HUES48 (cell line): Measurements from ENCODE around the gene AUTS2.

ENCODE experiments used
- H3K27ac ChIP-seq: one replicate; pipeline ENCODE4 v1.7.0; 2013; ENCODE audit warnings: low read depth, low read length, inconsistent platforms
- H3K27me3 ChIP-seq: 2 replicates; pipeline ENCODE4 v1.6.1; 2013; ENCODE audit warnings: mild to moderate bottlenecking, low read length; ENCODE audit not compliant: control insufficient read depth, insufficient read depth
- H3K36me3 ChIP-seq: 2 replicates; pipeline ENCODE4 v1.6.1; 2013; ENCODE audit warnings: low read length; ENCODE audit not compliant: control insufficient read depth, insufficient read depth
- H3K4me1 ChIP-seq: 2 replicates; pipeline ENCODE4 v1.6.1; 2013; ENCODE audit warnings: mild to moderate bottlenecking, low read length; ENCODE audit not compliant: control insufficient read depth, insufficient read depth
- H3K4me3 ChIP-seq: 2 replicates; pipeline ENCODE4 v1.5.1; 2013; ENCODE audit warnings: mild to moderate bottlenecking, low read depth, low read length
- H3K9ac ChIP-seq: 2 replicates; pipeline ENCODE4 v1.6.1; 2013; ENCODE audit warnings: mild to moderate bottlenecking, low read depth, low read length, moderate library complexity
- H3K9me3 ChIP-seq: 2 replicates; pipeline ENCODE4 v1.6.1; 2013; ENCODE audit warnings: low read length; ENCODE audit not compliant: control insufficient read depth, insufficient read depth

The AUTS2 gene

GRCh38 chr7:70477036-70478010 lies 879.0 kb downstream of the AUTS2 start:
- H3K27me3 ChIP-seq, result no peaks in the 10 kb centered on the region

DNA sequence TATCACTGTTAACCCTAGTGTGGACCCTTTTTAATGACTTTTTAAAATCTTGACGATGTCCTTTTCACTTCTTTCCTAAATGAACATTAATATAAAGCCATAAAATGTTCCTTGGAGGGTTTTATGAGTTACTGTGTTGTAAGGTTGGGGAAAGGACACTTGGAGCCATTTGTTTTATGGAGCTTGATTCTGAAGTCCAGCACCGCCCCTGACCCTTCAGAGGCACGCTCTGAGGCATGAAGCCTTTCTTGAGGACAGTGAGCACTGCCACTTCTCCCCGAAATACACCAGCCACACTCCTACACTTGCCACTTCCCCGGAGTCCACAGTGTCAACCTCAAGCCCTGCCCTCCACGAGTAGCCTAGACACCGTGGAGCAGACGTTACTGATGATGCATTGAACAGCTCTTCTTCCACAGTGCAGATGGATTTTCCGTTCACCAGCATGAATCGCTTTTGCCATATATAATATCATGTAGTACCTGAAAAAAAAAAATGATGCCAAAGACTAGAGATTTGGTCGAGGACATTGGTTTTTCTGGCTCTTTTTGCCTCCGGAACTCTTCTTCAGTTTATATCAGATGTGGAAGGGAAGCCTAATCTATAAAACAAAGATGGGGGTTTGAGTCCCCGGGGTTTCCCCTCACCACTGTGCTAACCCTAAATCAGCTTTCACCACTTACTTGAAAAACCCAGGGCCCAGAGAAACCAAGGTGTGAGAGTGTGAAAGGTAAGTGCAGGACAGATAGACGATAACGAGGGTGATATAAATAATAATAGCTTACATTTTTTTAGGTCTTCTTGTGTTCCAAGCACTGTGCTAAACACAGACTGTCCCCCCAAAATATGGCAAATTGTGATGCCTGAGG lies 881.1 kb downstream of the AUTS2 start:
- Histone ChIP-seq H3K4me1 (no peaks in the 10 kb centered on the region), H3K9ac (no peak overlapping the region), H3K27me3 (no peaks in the 10 kb centered on the region), H3K9me3 (no peaks in the 10 kb centered on the region), H3K4me3 (no peak overlapping the region), H3K36me3 (no peaks in the 10 kb centered on the region), H3K27ac (no peak overlapping the region)

More at GRCh38 chr7:70477036-70478010, 879.0 kb downstream of the AUTS2 start:
- H3K4me1 ChIP-seq, result no peaks in the 10 kb centered on the region
- H3K9ac ChIP-seq, result no peak overlapping the region
- no peaks in the 10 kb centered on the region for H3K36me3 ChIP-seq
- H3K27ac ChIP-seq, result no peak overlapping the region
- H3K4me3 ChIP-seq, result no peak overlapping the region
- no peaks in the 10 kb centered on the region for H3K9me3 ChIP-seq

DNA sequence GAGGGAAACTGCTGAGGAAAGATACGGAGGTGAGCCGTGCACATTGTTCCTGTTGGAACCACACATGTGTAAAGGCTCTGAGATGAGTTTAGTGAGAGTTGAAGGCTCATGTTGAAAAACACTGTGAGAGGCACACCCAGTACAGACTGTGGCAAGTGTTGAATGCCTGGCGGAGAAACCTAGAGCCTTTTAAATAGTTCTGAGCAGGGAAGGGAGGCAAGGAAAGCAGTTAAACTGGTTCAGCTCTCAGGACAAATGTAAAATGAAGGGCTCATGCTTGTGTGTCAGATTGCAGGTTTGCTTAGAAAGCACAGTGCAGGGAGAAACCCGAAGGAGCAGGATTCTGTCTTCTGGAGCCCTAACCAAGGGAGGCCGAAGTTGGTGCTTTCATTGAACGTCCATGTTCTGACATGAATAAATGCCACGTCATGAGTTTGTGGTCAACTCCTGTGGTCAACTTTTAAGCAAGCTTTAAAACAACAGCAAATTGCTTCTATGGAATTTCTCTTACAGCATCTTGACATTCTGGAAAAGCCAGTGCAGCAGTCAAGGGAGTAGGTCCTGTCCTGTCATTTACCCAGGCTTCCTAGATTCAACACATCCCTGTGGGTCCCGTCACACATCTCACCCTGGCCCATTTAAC lies 882.8 kb downstream of the AUTS2 start:
- H3K27me3 ChIP-seq, result no peaks in the 10 kb centered on the region
- H3K9me3 ChIP-seq, result no peaks in the 10 kb centered on the region
- no peak overlapping the region for H3K9ac ChIP-seq
- no peaks in the 10 kb centered on the region for H3K36me3 ChIP-seq
- H3K4me3 ChIP-seq, result no peak overlapping the region
- H3K27ac ChIP-seq, result no peak overlapping the region
- H3K4me1 ChIP-seq, result no peaks in the 10 kb centered on the region

DNA sequence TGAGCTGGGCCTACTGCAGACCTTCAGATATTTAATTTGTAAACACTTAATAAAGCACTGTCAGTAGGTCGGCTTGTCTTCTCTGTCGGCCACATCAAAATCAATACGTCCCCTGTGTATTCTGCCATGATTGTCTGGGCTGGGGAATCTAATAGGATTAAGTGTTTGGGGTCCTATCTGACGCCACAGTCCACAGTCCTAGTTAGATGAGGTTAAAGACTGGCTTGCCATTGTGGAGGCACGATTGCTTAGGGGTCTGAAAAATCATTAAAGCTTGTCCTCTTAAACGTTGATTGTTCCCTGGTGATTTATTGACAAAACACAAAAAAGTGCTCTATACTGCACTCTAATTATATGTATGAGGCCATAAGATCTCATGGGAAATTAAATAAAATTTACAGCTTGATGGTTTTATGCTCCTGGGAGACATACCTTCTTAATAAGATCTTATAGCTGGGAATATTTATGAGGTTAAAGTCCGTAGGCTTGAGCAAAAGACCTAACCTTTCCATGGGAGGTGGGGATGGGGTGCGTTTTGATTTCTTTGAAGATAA lies 883.4 kb downstream of the AUTS2 start:
- H3K27ac ChIP-seq, result no peak overlapping the region
- no peaks in the 10 kb centered on the region for H3K9me3 ChIP-seq
- no peak overlapping the region for H3K4me3 ChIP-seq
- H3K4me1 ChIP-seq, result no peaks in the 10 kb centered on the region
- no peaks in the 10 kb centered on the region for H3K36me3 ChIP-seq
- no peak overlapping the region for H3K9ac ChIP-seq
- H3K27me3 ChIP-seq, result no peaks in the 10 kb centered on the region

DNA sequence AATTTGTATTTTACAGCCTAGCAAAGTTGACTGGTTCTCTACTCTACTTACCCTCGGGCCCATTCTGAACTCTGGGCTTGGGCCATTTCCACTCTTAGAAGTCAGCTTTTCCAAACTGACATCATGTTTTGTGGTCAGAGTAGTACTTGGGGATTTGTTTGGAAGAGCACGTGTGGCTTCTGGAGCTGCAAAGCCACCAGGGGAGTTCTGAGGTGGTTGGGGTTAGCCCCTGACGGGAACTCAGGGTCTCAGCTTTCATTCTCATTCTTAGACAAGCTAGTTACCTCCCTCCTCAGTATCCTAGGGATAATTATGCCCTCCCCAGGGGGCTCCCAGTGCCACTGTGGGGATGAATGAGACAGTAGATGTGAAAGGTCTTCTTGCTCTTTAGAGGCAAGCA lies 886.0 kb downstream of the AUTS2 start:
- H3K4me1 ChIP-seq, result no peaks in the 10 kb centered on the region
- no peaks in the 10 kb centered on the region for H3K9me3 ChIP-seq
- H3K4me3 ChIP-seq, result no peak overlapping the region
- no peaks in the 10 kb centered on the region for H3K27me3 ChIP-seq
- no peaks in the 10 kb centered on the region for H3K36me3 ChIP-seq
- no peak overlapping the region for H3K9ac ChIP-seq
- H3K27ac ChIP-seq, result no peak overlapping the region

DNA sequence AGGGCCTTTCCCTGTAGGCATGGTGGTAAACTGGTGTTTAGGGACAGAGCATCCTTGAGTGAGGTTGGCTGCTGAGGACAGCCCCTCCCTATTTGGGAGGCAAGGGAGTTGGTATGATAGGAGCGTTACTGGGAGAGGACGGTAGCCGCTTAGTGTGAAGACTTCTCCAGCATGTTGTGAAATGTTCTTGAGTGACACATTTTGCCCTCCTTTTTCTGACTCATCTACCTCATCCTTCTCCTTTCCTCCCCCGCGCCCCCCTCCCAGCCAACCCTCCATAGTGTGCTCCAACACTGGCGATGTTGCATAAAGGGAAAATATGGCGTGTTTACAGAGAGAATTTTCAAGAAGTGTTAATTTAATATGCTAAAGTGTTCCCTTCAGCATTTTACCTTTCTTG lies 888.7 kb downstream of the AUTS2 start:
- Histone ChIP-seq H3K4me3 (no peak overlapping the region), H3K4me1 (no peaks in the 10 kb centered on the region), H3K27me3 (no peaks in the 10 kb centered on the region), H3K9ac (no peak overlapping the region), H3K36me3 (no peaks in the 10 kb centered on the region), H3K9me3 (no peaks in the 10 kb centered on the region), H3K27ac (no peak overlapping the region)

DNA sequence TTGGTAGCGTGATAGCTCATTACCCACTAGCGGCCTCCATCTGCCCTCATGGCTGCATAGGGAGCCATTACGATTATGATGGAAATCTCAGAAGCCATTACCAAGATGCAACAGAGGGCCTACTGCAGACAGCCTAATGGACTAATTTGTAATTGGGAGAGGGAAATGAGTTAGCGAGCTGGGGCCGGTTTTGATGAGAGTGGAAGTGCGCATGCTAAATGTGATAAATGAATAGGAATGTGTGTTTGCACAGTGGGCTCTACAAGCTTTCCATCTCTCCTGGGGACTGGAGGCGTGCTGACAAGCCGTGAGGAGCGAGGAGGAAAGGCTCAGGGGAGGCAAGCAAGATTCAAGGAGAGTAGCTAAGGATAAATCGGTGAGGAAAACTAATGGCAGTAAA lies 889.2 kb downstream of the AUTS2 start:
- Histone ChIP-seq H3K27me3 (no peaks in the 10 kb centered on the region), H3K27ac (no peak overlapping the region), H3K4me1 (no peaks in the 10 kb centered on the region), H3K36me3 (no peaks in the 10 kb centered on the region), H3K9me3 (no peaks in the 10 kb centered on the region), H3K4me3 (no peak overlapping the region), H3K9ac (no peak overlapping the region)

DNA sequence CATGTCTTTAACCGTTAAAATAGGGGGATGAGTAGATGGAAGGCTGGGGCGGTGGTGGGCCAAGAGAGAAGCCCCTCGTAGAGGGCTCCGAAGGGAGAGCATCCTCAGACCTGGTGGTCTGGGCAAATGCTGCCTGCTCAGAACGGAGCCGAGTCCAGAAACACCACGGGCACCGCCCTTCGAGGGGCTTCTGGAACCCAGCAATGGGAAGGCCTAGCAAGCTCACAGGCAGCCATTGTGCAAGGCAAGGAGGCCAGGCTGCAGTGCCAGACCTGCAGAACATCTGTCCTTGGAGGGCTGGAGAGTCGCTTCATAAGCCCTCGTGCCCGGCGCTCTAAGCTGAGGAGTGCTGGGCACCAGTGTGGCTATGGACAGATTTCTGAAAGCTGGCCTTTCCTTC lies 889.6 kb downstream of the AUTS2 start:
- H3K9me3 ChIP-seq, result no peaks in the 10 kb centered on the region
- H3K4me1 ChIP-seq, result no peaks in the 10 kb centered on the region
- H3K36me3 ChIP-seq, result no peaks in the 10 kb centered on the region
- H3K9ac ChIP-seq, result no peak overlapping the region
- H3K27me3 ChIP-seq, result no peaks in the 10 kb centered on the region
- H3K4me3 ChIP-seq, result no peak overlapping the region
- no peak overlapping the region for H3K27ac ChIP-seq

GRCh38 chr7:70489813-70490212 lies 891.5 kb downstream of the AUTS2 start:
- Histone ChIP-seq H3K27me3 (no peaks in the 10 kb centered on the region), H3K9ac (no peak overlapping the region), H3K4me3 (no peak overlapping the region), H3K4me1 (no peaks in the 10 kb centered on the region), H3K9me3 (no peaks in the 10 kb centered on the region), H3K36me3 (no peaks in the 10 kb centered on the region), H3K27ac (no peak overlapping the region)

DNA sequence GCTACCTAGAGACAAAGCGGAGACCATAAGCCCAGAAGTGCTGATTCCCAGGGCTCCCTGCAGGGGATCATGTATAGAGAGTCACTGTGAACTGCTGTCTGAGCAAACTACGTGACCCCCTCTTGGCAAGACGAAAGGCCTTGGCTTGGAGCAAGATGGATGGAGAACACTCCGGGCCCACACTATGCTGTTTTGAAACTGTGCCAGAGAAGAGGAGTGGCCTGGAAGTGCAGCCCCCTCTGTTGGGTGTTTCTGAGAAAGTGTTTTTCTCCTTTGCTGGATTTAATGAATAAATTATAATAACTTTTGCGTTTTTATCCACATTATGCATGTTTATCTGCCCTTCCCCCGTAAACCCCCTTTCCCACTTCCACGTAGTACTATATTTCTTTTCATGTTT lies 894.4 kb downstream of the AUTS2 start:
- Histone ChIP-seq H3K9ac (no peak overlapping the region), H3K4me3 (no peak overlapping the region), H3K27me3 (no peaks in the 10 kb centered on the region), H3K9me3 (no peaks in the 10 kb centered on the region), H3K27ac (no peak overlapping the region), H3K36me3 (no peaks in the 10 kb centered on the region), H3K4me1 (no peaks in the 10 kb centered on the region)
